IMR-90 (cell line): ENCODE measurements around the gene AGBL5. TPM values are rescaled to one million over a fixed set of nuclear protein-coding genes. Genes with fewer than 3 reads are reported as not detected.

Experiments
- ATAC-seq: fragments of 200-7000 bp; cut with Tn5 transposase; 2 replicates; pipeline ENCODE4 v1.9.1; 2020; ENCODE audit warnings: low read depth, mild to moderate bottlenecking, moderate library complexity
- BruUV-seq: library from RNA; stranded (reverse); fragments of 400-500 nt; replicated peaks from 2 replicates; lab custom pipeline; 2021; lab: Mats Ljungman, UMichigan
- CTCF ChIA-PET: fragments of 300-600 bp; formaldehyde crosslinking; extraction: SDS; loops from one replicate; lab custom pipeline; 2021; ENCODE audit warnings: antibody characterized with exemption; lab: Yijun Ruan, JAX
- POLR2A ChIA-PET: fragments of 300-600 bp; sonication (Branson Sonifier 250); formaldehyde crosslinking; loops from one replicate; lab custom pipeline; 2022; ENCODE audit warnings: antibody characterized with exemption; ENCODE audit not compliant: unreplicated experiment; lab: Charles Lee
- DNase-seq: peaks from one replicate; pipeline ENCODE4 v3.0.0; 2013
- H2AFZ ChIP-seq: replicated peaks from 2 replicates; pipeline ENCODE3; 2013; ENCODE audit warnings: low read length, mild to moderate bottlenecking; ENCODE audit not compliant: poor library complexity
- H2AK5ac ChIP-seq: 2 replicates; pipeline ENCODE4 v1.6.1; 2013; ENCODE audit warnings: low read depth, low read length, inconsistent platforms
- H2AK9ac ChIP-seq: replicated peaks from 2 replicates; pipeline ENCODE3; 2013; ENCODE audit warnings: mild to moderate bottlenecking, low read depth, low read length, moderate library complexity; ENCODE audit not compliant: poor library complexity
- H2BK120ac ChIP-seq: 2 replicates; pipeline ENCODE4 v1.6.1; 2013; ENCODE audit warnings: low read depth, low read length, inconsistent platforms
- H2BK15ac ChIP-seq: 3 replicates; pipeline ENCODE4 v1.6.1; 2013; ENCODE audit warnings: low read depth, low read length, inconsistent platforms
- H2BK20ac ChIP-seq: 2 replicates; pipeline ENCODE4 v1.6.1; 2013; ENCODE audit warnings: low read depth, mild to moderate bottlenecking, inconsistent platforms, low read length, moderate library complexity
- H2BK5ac ChIP-seq: 2 replicates; pipeline ENCODE4 v1.6.1; 2013; ENCODE audit warnings: mild to moderate bottlenecking, low read depth, low read length, inconsistent platforms; ENCODE audit not compliant: poor library complexity, severe bottlenecking
- H3K14ac ChIP-seq: replicated peaks from 2 replicates; pipeline ENCODE4 v1.6.1; 2013; ENCODE audit warnings: low read depth, low read length, inconsistent platforms
- H3K18ac ChIP-seq: 2 replicates; pipeline ENCODE4 v1.6.1; 2013; ENCODE audit warnings: low read depth, low read length, control low read depth
- H3K23ac ChIP-seq: 2 replicates; pipeline ENCODE4 v1.6.1; 2013; ENCODE audit warnings: low read depth, low read length, inconsistent platforms
- H3K27ac ChIP-seq: 2 replicates; pipeline ENCODE4 v1.5.1; 2013; ENCODE audit warnings: mild to moderate bottlenecking, control low read depth, low read length; ENCODE audit not compliant: insufficient read depth
- H3K27me3 ChIP-seq: 2 replicates; pipeline ENCODE4 v1.6.1; 2013; ENCODE audit warnings: low read length; ENCODE audit not compliant: control insufficient read depth, insufficient read depth
- H3K36me3 ChIP-seq: 2 replicates; pipeline ENCODE4 v1.6.1; 2013; ENCODE audit warnings: low read length, mixed read lengths; ENCODE audit not compliant: control insufficient read depth, insufficient read depth
- H3K4ac ChIP-seq: 2 replicates; pipeline ENCODE4 v1.6.1; 2013; ENCODE audit warnings: low read depth, low read length, inconsistent platforms
- H3K4me1 ChIP-seq: 2 replicates; pipeline ENCODE4 v1.6.1; 2013; ENCODE audit warnings: low read length, mixed read lengths; ENCODE audit not compliant: control insufficient read depth, insufficient read depth
- H3K4me2 ChIP-seq: 2 replicates; pipeline ENCODE4 v1.6.1; 2013; ENCODE audit warnings: low read depth, mild to moderate bottlenecking, control low read depth, low read length, moderate library complexity
- H3K4me3 ChIP-seq: 2 replicates; pipeline ENCODE4 v1.5.1; 2013; ENCODE audit warnings: low read depth, mild to moderate bottlenecking, control low read depth, low read length, moderate library complexity; ENCODE audit not compliant: insufficient read depth
- H3K56ac ChIP-seq: 2 replicates; pipeline ENCODE4 v1.6.1; 2013; ENCODE audit warnings: low read length, inconsistent platforms; ENCODE audit not compliant: insufficient read depth; ENCODE audit errors: extremely low read depth
- H3K79me1 ChIP-seq, 2 experiments: 2 replicates each; pipeline ENCODE4 v1.6.1; 2013; ENCODE audit warnings: low read length in 2 of 2, inconsistent platforms in 1 of 2, low read depth in 1 of 2
- H3K9ac ChIP-seq: 2 replicates; pipeline ENCODE4 v1.6.1; 2013; ENCODE audit warnings: low read depth, low read length, control low read depth
- H3K9me1 ChIP-seq: 2 replicates; pipeline ENCODE4 v1.6.1; 2013; ENCODE audit warnings: low read length, inconsistent platforms; ENCODE audit not compliant: insufficient read depth
- H3K9me3 ChIP-seq: 2 replicates; pipeline ENCODE4 v1.6.1; 2013; ENCODE audit warnings: low read length; ENCODE audit not compliant: control insufficient read depth, insufficient read depth
- H4K20me1 ChIP-seq: 2 replicates; pipeline ENCODE4 v1.6.1; 2013; ENCODE audit warnings: low read length, inconsistent platforms; ENCODE audit not compliant: insufficient read depth
- H4K5ac ChIP-seq: 2 replicates; pipeline ENCODE4 v1.6.1; 2013; ENCODE audit warnings: mild to moderate bottlenecking, low read depth, low read length, control low read depth
- H4K8ac ChIP-seq, 2 experiments: 2 replicates each; pipeline ENCODE4 v1.6.1; 2013; ENCODE audit warnings: low read depth in 2 of 2, low read length in 2 of 2, control low read depth in 1 of 2, inconsistent platforms in 1 of 2
- H4K91ac ChIP-seq: 2 replicates; pipeline ENCODE4 v1.6.1; 2013; ENCODE audit warnings: low read depth, low read length, inconsistent platforms; ENCODE audit not compliant: insufficient read depth
- MAZ ChIP-seq: IDR thresholded peaks from 2 replicates; pipeline ENCODE4 v1.6.1; 2012; ENCODE audit warnings: low read depth, mild to moderate bottlenecking, low read length, improper control_type of control experiment, moderate library complexity, borderline replicate concordance
- MXI1 ChIP-seq: IDR thresholded peaks from 2 replicates; pipeline ENCODE4 v1.6.1; 2012; ENCODE audit warnings: low read depth, mild to moderate bottlenecking, low read length, moderate library complexity, borderline replicate concordance
- NFE2L2 ChIP-seq: fragments of 150-350 bp; IDR thresholded peaks from 2 replicates; pipeline ENCODE4 v1.6.1; 2016; ENCODE audit warnings: low read depth, mild to moderate bottlenecking, low read length
- SMC3 ChIP-seq: fragments of 150-350 bp; IDR thresholded peaks from 2 replicates; pipeline ENCODE4 v1.6.1; 2016; ENCODE audit warnings: low read depth, mild to moderate bottlenecking, antibody characterized with exemption, low read length, moderate library complexity
- WGBS, 2 experiments: methylation state at CpG; one replicate each; pipeline versions ENCODE4 v1.1.5 to v1.1.7; 2013; ENCODE audit warnings: missing lambda C conversion rate in 2 of 2; ENCODE audit not compliant: insufficient read length in 1 of 2; ENCODE audit errors: extremely low coverage in 2 of 2; 5-methylcytosine and 5-hydroxymethylcytosine counted together
- dilution Hi-C: fragments of 300-500 bp; cut with HindIII; formaldehyde crosslinking; loops from one replicate; pipeline ENCODE4 v1.14.3; 2018; ENCODE audit warnings: low sequenced_read_pairs; ENCODE audit not compliant: unreplicated experiment
- in situ Hi-C: fragments of 300-500 bp; cut with MboI; formaldehyde crosslinking; loops from 3 replicates; pipeline ENCODE4 v1.14.3; 2019; ENCODE audit warnings: low sequenced_read_pairs, inconsistent platforms, mixed read lengths
- intact Hi-C: fragments of 100-400 bp; cut with micrococcal nuclease; formaldehyde crosslinking; loops from 2 replicates; pipeline ENCODE4 v1.10.0; 2022
- polyA plus RNA-seq, 3 experiments: library from polyadenylated mRNA; depleted of rRNA; stranded (reverse); fragments of >200 nt; gene quantifications; 2 replicates each; pipeline ENCODE4 v1.2.3, GENCODE V29; 2012; ENCODE audit warnings: low replicate concordance in 1 of 3
- total RNA-seq: library from RNA; depleted of rRNA; stranded (reverse); fragments of >200 nt; gene quantifications from 2 replicates; pipeline ENCODE4 v1.2.3, GENCODE V29; 2012

AGBL5 gene
- total and polyA plus RNA-seq, 2 of the 4 experiments (the other 2 are of a cell fraction) = 19.0 to 26.2 TPM

GRCh38 chr2:27100036-27100435 is 48.6 kb downstream of the AGBL5 start:
- CTCF ChIA-PET = interaction anchor here (0.8 to 1.7 kb wide), 3 partner anchors 91 to 203 kb away, joined by 3 to 4 read pairs (median 3); no protein-coding TSS in a partner anchor
- POLR2A ChIA-PET = no interaction called here
- H3K79me1 ChIP-seq = no peaks in the 10 kb centered on the region
- H3K23ac ChIP-seq = no peak overlapping the region
- intact Hi-C loops = no loop called here
- H3K9me3 ChIP-seq = no peaks in the 10 kb centered on the region
- ATAC-seq (no peak), DNase-seq (no peak)
- H3K36me3 ChIP-seq = no peaks in the 10 kb centered on the region
- H4K20me1 ChIP-seq = no peaks in the 10 kb centered on the region
- no peak overlapping the region for H2BK20ac ChIP-seq
- no TSS peak for BruUV-seq
- no peak overlapping the region for H3K9ac ChIP-seq
- H2BK15ac ChIP-seq = no peak overlapping the region
- peaks cover 7% of the 10 kb centered on the region; the same call in 1 of the 2 replicates for H3K9me1 ChIP-seq
- no peak overlapping the region for H2AFZ ChIP-seq
- no peak overlapping the region for H3K56ac ChIP-seq
- no peak overlapping the region for H3K4ac ChIP-seq
- no peak overlapping the region for H2AK5ac ChIP-seq
- no peak overlapping the region for H4K8ac ChIP-seq
- H3K4me2 ChIP-seq = no peak overlapping the region
- no peak overlapping the region for H3K18ac ChIP-seq
- dilution Hi-C loops = no loop called here
- no peak overlapping the region for H2BK120ac ChIP-seq
- no peak overlapping the region for H3K27ac ChIP-seq
- H4K91ac ChIP-seq = no peak overlapping the region
- no peak overlapping the region for H2AK9ac ChIP-seq
- in situ Hi-C loops = loop anchor here (5.0 kb wide), 1 partner anchor 97 kb away; no protein-coding TSS in a partner anchor
- H3K27me3 ChIP-seq = peaks cover 28% of the 10 kb centered on the region
- H4K5ac ChIP-seq = no peak overlapping the region
- H3K4me3 ChIP-seq = no peak overlapping the region
- H3K4me1 ChIP-seq = 0 out of 2 replicates have a peak, but pooled peaks cover 3% of the 10 kb centered on the region
- H2BK5ac ChIP-seq = no peak overlapping the region
- 71% methylated on average over 3 of the region's 10 CpGs; no CpG with 5 or more reads in 1 of the 2 experiments for WGBS, 2 experiments
- H3K14ac ChIP-seq = no peak overlapping the region
- TF ChIP-seq SMC3 = no peak
- no peak for TF ChIP-seq MAZ
- no peak for TF ChIP-seq MXI1
- no peak for TF ChIP-seq NFE2L2
